GM12875 (cell line): Measurements from ENCODE around the gene NRP1.

Source experiments
- H3K4me3 ChIP-seq: one replicate; pipeline ENCODE4 v1.5.1; 2011; ENCODE audit warnings: low read depth, low read length, control low read depth
- TF ChIP-seq, protein P1 (sequence below): IDR thresholded peaks from 2 replicates; pipeline ENCODE4 v1.5.1; 2011; ENCODE audit warnings: low read depth, mild to moderate bottlenecking, control low read depth, inconsistent platforms, low read length, moderate library complexity, borderline replicate concordance; ENCODE audit not compliant: insufficient read depth

NRP1 gene

GRCh38 chr10:33190406-33190805, 144.1 kb downstream of the NRP1 start:
- no peak overlapping the region for H3K4me3 ChIP-seq
- TF ChIP-seq, protein P1, sequence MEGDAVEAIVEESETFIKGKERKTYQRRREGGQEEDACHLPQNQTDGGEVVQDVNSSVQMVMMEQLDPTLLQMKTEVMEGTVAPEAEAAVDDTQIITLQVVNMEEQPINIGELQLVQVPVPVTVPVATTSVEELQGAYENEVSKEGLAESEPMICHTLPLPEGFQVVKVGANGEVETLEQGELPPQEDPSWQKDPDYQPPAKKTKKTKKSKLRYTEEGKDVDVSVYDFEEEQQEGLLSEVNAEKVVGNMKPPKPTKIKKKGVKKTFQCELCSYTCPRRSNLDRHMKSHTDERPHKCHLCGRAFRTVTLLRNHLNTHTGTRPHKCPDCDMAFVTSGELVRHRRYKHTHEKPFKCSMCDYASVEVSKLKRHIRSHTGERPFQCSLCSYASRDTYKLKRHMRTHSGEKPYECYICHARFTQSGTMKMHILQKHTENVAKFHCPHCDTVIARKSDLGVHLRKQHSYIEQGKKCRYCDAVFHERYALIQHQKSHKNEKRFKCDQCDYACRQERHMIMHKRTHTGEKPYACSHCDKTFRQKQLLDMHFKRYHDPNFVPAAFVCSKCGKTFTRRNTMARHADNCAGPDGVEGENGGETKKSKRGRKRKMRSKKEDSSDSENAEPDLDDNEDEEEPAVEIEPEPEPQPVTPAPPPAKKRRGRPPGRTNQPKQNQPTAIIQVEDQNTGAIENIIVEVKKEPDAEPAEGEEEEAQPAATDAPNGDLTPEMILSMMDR: no peak

- TF ChIP-seq, protein P1: no peak
- no peak overlapping the region for H3K4me3 ChIP-seq
Observed at GRCh38 chr10:33189808-33190207, 144.7 kb downstream of the NRP1 start.

DNA sequence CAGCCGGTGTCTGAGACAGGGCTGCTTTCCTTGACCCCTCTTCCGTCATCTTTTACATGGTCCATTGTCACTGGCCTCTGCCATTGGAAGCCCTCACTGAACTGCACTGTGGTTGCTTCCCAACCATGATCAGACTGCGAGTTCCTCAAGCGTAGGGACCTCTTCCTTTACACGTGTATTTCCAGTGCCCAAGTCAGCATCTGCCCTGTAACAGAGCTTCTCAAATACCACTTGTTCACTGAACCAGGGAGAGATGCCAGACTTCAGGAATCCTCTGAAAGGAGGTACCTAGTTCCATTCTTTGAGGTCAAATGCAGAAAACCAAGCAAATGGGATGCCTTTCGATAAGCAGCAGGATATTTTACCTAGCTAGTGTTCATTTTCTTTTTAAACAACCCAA, 145.1 kb downstream of the NRP1 start:
- TF ChIP-seq, protein P1: no peak
- H3K4me3 ChIP-seq: no peak overlapping the region

- TF ChIP-seq, protein P1: no peak
- no peak overlapping the region for H3K4me3 ChIP-seq
Observed at GRCh38 chr10:33187427-33187999, 147.0 kb downstream of the NRP1 start.

GRCh38 chr10:33186150-33186549, 148.3 kb downstream of the NRP1 start:
- H3K4me3 ChIP-seq: no peak overlapping the region
- TF ChIP-seq, protein P1: no peak

- no peak overlapping the region for H3K4me3 ChIP-seq
- TF ChIP-seq, protein P1: no peak
Observed at GRCh38 chr10:33183655-33184054, 150.8 kb downstream of the NRP1 start.

DNA sequence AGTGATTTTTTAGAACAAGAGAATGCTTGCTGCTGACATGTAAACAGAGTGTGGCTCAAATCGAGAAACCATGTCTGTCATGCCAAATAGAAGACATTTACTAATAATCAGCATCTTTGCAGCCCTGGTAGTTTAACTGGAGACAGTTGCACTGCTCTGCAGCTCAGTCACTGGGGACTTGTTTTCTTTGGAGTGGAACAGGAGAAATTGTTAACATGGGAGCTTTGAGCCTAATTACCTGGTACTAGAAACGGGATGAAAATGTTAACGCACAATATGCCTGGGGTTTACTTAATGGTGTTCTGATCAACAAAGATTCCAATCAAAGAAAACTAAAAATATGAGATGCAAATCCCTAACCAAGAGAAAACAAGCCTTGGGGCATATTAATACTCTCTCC, 153.5 kb downstream of the NRP1 start:
- TF ChIP-seq, protein P1: no peak
- H3K4me3 ChIP-seq: no peak overlapping the region
